SK-N-MC (cell line): Measurements from ENCODE around the gene SLC12A9.

Experiments
- EZH2 ChIP-seq: fragments of 200-600 bp; sonication (generic); IDR thresholded peaks from one replicate; pipeline ENCODE4 v1.6.1; 2017; ENCODE audit warnings: antibody characterized with exemption
- POLR2AphosphoS5 ChIP-seq: IDR thresholded peaks from 2 replicates; pipeline ENCODE4 v1.6.1; 2012; ENCODE audit warnings: mild to moderate bottlenecking, low read depth, low read length, borderline replicate concordance

DNA sequence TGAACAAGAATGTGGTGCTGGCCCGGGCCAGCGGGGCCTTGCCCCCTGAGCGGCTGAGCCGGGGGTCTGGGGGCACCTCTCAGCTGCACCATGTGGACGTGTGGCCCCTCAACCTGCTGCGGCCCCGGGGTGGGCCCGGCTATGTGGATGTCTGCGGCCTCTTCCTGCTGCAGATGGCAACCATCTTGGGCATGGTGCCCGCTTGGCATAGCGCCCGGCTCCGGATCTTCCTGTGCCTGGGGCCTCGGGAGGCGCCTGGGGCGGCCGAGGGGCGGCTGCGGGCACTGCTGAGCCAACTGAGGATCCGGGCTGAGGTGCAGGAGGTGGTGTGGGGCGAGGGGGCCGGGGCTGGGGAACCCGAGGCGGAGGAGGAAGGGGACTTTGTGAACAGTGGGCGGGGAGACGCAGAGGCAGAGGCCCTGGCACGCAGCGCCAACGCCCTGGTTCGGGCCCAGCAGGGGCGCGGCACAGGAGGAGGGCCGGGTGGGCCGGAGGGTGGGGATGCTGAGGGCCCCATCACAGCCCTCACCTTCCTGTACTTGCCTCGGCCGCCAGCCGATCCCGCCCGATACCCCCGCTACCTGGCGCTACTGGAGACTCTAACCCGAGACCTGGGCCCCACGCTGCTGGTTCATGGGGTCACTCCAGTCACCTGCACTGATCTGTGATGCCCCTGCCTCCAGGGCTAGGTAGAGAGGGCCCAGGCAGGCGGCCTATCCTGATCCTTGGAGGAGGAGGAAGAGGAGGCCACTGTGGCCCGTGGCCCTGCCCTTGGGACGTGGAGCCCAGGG is 13.6 kb downstream of the SLC12A9 start:
- no peak; the same call in 1 of the 2 replicates for TF ChIP-seq POLR2AphosphoS5
- no peak for TF ChIP-seq EZH2
